ENCODE results near the gene CD44.

- TF ChIP-seq CTCF (IDR thresholded peaks at IDR 0.05) (no peak), POLR2A (IDR thresholded peaks at IDR 0.05) (no peak)
Observed at GRCh38 chr11:35131886-35132285, 7.1 kb upstream of the CD44 start.

Measured in lower leg skin (tissue), 3 donors.